ENCODE measurements around the gene SGSH.

SGSH gene

DNA sequence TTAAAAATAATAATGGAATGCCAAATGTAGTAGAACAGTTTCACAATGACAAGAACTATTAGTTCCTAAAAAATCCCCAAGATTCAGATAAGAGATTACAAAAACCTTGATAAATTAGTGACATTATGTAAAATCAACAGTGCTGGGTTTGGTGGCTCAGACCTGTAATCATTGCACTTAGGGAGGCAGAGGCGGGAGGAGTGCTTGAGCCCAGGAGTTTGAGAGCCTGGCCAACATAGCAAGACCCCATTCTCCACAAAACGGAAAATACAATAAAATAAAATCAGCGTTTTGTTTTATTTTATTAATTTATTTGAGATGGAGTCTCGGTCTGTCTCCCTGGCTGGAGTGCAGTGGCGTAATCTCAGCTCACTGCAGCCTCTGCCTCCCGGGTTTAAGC, 46.2 kb downstream of the SGSH start:
- Histone ChIP-seq H3K4me1 (ENCODE audit: insufficient read depth, low read length) (no peaks in the 10 kb centered on the region), H3K36me3 (ENCODE audit: insufficient read depth, low read length) (no peaks in the 10 kb centered on the region), H3K9me3 (ENCODE audit: low read length) (no peaks in the 10 kb centered on the region), H3K27ac (ENCODE audit: low read depth, low read length) (no peak overlapping the region), H3K27me3 (ENCODE audit: control insufficient read depth in 1 of 2, insufficient read depth in 2 of 2, low read length in 2 of 2) (no peaks in the 10 kb centered on the region), H3K9ac (ENCODE audit: low read length) (no peak overlapping the region), H3K4me3 (ENCODE audit: low read depth in 1 of 2, low read length in 2 of 2) (no peak overlapping the region)

DNA sequence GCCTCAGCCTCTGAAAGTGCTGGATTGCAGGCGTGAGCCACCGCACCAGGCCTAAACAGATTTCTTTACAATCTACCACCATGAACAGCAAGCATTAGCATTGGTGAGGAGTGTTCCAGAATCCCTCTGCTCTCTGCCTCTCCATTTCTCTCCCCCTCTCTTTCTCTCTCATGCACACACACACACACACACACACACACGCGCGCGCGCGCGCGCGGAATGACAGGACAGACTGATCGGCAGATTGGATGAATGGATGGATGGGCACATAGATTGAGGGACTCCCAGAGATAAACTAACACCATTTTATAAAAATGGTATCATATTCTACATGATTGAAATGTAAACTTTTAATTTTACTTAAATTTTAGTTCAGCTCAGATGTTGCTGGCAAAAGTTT, 47.0 kb downstream of the SGSH start:
- no peak overlapping the region for H3K9ac ChIP-seq (ENCODE audit: low read length)
- no peaks in the 10 kb centered on the region for H3K36me3 ChIP-seq (ENCODE audit: insufficient read depth, low read length)
- H3K27me3 ChIP-seq (ENCODE audit: control insufficient read depth in 1 of 2, insufficient read depth in 2 of 2, low read length in 2 of 2), result no peaks in the 10 kb centered on the region
- H3K4me1 ChIP-seq (ENCODE audit: insufficient read depth, low read length), result no peaks in the 10 kb centered on the region
- H3K9me3 ChIP-seq (ENCODE audit: low read length), result no peaks in the 10 kb centered on the region
- no peak overlapping the region for H3K4me3 ChIP-seq (ENCODE audit: low read depth in 1 of 2, low read length in 2 of 2)
- H3K27ac ChIP-seq (ENCODE audit: low read depth, low read length), result no peak overlapping the region

DNA sequence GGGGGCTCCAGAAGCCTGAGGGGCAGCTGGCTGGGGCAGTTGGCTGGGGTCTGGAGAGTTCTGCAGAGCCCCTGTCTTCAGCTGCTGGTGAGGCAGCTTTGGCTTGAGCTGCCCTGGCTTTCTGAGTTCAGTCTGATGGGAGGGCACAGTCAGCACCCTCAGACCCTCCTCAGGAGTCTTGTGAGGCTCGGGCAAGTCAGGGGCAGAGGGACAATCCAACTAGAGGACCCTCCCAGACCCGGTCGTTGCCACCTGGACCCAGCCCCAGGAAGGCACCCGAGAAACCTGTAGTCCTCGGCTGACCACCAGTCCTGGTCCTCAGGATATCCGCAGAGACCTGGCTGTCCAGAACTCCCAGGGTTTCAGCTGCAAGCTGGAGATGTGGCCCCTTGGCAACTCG, 48.5 kb downstream of the SGSH start:
- H3K36me3 ChIP-seq (ENCODE audit: insufficient read depth, low read length), result no peaks in the 10 kb centered on the region
- H3K9me3 ChIP-seq (ENCODE audit: low read length), result no peaks in the 10 kb centered on the region
- no peak overlapping the region for H3K4me3 ChIP-seq (ENCODE audit: low read depth in 1 of 2, low read length in 2 of 2)
- no peaks in the 10 kb centered on the region for H3K4me1 ChIP-seq (ENCODE audit: insufficient read depth, low read length)
- no peak overlapping the region for H3K9ac ChIP-seq (ENCODE audit: low read length)
- H3K27ac ChIP-seq (ENCODE audit: low read depth, low read length), result no peak overlapping the region
- H3K27me3 ChIP-seq (ENCODE audit: control insufficient read depth in 1 of 2, insufficient read depth in 2 of 2, low read length in 2 of 2), result no peaks in the 10 kb centered on the region

- Histone ChIP-seq H3K27me3 (ENCODE audit: control insufficient read depth in 1 of 2, insufficient read depth in 2 of 2, low read length in 2 of 2) (no peaks in the 10 kb centered on the region), H3K9me3 (ENCODE audit: low read length) (no peaks in the 10 kb centered on the region), H3K4me3 (ENCODE audit: low read depth in 1 of 2, low read length in 2 of 2) (no peak within 1 kb of the TSS), H3K4me1 (ENCODE audit: insufficient read depth, low read length) (no peaks in the 10 kb centered on the region), H3K27ac (ENCODE audit: low read depth, low read length) (no peak within 1 kb of the TSS), H3K9ac (ENCODE audit: low read length) (no peak within 1 kb of the TSS), H3K36me3 (ENCODE audit: insufficient read depth, low read length) (no peaks in the 10 kb centered on the region)
Measured at GRCh38 chr17:80169784-80170500, 50.2 kb downstream of the SGSH start, which contains the start of gene CARD14. Gene CARD14, plus strand, starts transcription at chr17:80170030. Its CDS starts 11,409 bp downstream, at chr17:80181439.

- H3K27ac ChIP-seq (ENCODE audit: low read depth, low read length), result no peak overlapping the region
- no peaks in the 10 kb centered on the region for H3K9me3 ChIP-seq (ENCODE audit: low read length)
- no peaks in the 10 kb centered on the region for H3K4me1 ChIP-seq (ENCODE audit: insufficient read depth, low read length)
- H3K9ac ChIP-seq (ENCODE audit: low read length), result no peak overlapping the region
- no peaks in the 10 kb centered on the region for H3K36me3 ChIP-seq (ENCODE audit: insufficient read depth, low read length)
- H3K27me3 ChIP-seq (ENCODE audit: control insufficient read depth in 1 of 2, insufficient read depth in 2 of 2, low read length in 2 of 2), result no peaks in the 10 kb centered on the region
- no peak overlapping the region for H3K4me3 ChIP-seq (ENCODE audit: low read depth in 1 of 2, low read length in 2 of 2)
Measured at GRCh38 chr17:80169107-80169506, 51.0 kb downstream of the SGSH start.

DNA sequence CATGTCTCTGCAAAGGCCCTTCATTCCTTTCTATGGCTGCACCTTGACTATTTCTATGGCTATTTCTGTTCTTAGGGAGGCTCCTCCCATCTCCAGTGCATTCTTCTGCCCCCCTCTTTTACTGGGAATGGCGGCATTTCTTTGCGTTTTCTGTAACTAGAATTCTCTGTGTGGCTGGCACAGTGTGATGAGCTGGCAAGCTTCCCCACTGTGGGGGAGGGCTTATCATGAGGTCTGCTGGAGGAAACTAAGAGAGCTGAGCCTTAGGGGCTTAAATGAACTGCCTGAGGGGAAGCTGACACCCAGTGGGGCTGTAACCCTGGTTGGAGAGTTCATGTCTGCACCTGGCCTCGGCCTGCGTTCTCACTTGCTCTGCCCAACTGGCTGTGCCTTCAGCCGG, 51.8 kb downstream of the SGSH start:
- Histone ChIP-seq H3K36me3 (ENCODE audit: insufficient read depth, low read length) (no peaks in the 10 kb centered on the region), H3K9ac (ENCODE audit: low read length) (no peak overlapping the region), H3K4me3 (ENCODE audit: low read depth in 1 of 2, low read length in 2 of 2) (no peak overlapping the region), H3K4me1 (ENCODE audit: insufficient read depth, low read length) (no peaks in the 10 kb centered on the region), H3K9me3 (ENCODE audit: low read length) (no peaks in the 10 kb centered on the region), H3K27me3 (ENCODE audit: control insufficient read depth in 1 of 2, insufficient read depth in 2 of 2, low read length in 2 of 2) (no peaks in the 10 kb centered on the region), H3K27ac (ENCODE audit: low read depth, low read length) (no peak overlapping the region)

- Histone ChIP-seq H3K36me3 (ENCODE audit: insufficient read depth, low read length) (no peaks in the 10 kb centered on the region), H3K27me3 (ENCODE audit: control insufficient read depth in 1 of 2, insufficient read depth in 2 of 2, low read length in 2 of 2) (no peaks in the 10 kb centered on the region), H3K9ac (ENCODE audit: low read length) (no peak overlapping the region), H3K9me3 (ENCODE audit: low read length) (no peaks in the 10 kb centered on the region), H3K4me1 (ENCODE audit: insufficient read depth, low read length) (no peaks in the 10 kb centered on the region), H3K4me3 (ENCODE audit: low read depth in 1 of 2, low read length in 2 of 2) (no peak overlapping the region), H3K27ac (ENCODE audit: low read depth, low read length) (no peak overlapping the region)
Measured at GRCh38 chr17:80166446-80166845, 53.7 kb downstream of the SGSH start.

DNA sequence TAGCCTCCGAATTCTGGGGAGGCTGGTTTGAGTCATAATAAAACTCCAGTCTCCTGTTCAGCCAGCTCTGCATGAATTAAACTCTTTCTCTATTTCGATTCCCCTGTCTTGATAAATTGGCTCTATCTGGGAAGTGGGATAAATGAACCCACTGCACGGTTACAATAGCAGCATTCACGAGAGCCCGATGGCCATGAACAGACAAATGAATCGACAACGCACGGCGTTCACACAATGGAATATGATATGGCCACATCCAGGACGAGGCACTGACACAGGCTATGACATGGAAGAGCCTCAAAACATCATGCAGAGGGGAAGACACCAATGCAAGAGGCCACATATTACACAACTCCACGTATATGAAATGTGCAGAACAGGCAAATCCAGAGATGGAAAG, 55.9 kb downstream of the SGSH start:
- Histone ChIP-seq H3K36me3 (ENCODE audit: insufficient read depth, low read length) (no peaks in the 10 kb centered on the region), H3K4me3 (ENCODE audit: low read depth in 1 of 2, low read length in 2 of 2) (no peak overlapping the region), H3K4me1 (ENCODE audit: insufficient read depth, low read length) (no peaks in the 10 kb centered on the region), H3K9ac (ENCODE audit: low read length) (no peak overlapping the region), H3K27me3 (ENCODE audit: control insufficient read depth in 1 of 2, insufficient read depth in 2 of 2, low read length in 2 of 2) (no peaks in the 10 kb centered on the region), H3K27ac (ENCODE audit: low read depth, low read length) (no peak overlapping the region), H3K9me3 (ENCODE audit: low read length) (no peaks in the 10 kb centered on the region)

DNA sequence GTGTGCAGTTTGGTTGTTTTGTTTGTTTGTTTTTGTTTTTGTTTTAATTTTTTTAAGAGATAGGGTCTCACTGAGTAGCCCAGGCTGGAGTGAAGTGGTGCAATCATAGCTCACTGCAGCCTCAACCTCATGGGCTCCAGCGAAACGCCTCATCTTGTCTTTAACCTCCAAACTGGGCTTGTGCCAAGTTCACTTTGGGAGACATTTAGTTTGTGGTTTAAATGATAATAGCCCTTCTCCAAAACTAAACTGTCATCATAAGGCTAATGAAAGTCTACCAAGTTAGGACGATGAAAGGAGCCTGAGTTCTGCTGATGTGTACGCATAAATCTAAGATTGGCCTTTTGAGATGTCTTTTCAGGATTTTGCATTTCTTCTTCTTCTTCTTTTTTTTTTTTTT, 56.8 kb downstream of the SGSH start:
- Histone ChIP-seq H3K9ac (ENCODE audit: low read length) (no peak overlapping the region), H3K27me3 (ENCODE audit: control insufficient read depth in 1 of 2, insufficient read depth in 2 of 2, low read length in 2 of 2) (no peaks in the 10 kb centered on the region), H3K27ac (ENCODE audit: low read depth, low read length) (no peak overlapping the region), H3K4me1 (ENCODE audit: insufficient read depth, low read length) (no peaks in the 10 kb centered on the region), H3K9me3 (ENCODE audit: low read length) (no peaks in the 10 kb centered on the region), H3K4me3 (ENCODE audit: low read depth in 1 of 2, low read length in 2 of 2) (no peak overlapping the region), H3K36me3 (ENCODE audit: insufficient read depth, low read length) (no peaks in the 10 kb centered on the region)

- Histone ChIP-seq H3K27ac (ENCODE audit: low read depth, low read length) (no peak overlapping the region), H3K4me3 (ENCODE audit: low read depth in 1 of 2, low read length in 2 of 2) (no peak overlapping the region), H3K9ac (ENCODE audit: low read length) (no peak overlapping the region)
Measured at GRCh38 chr17:80160536-80160935, 59.6 kb downstream of the SGSH start.

More at GRCh38 chr17:80160536-80160935, 59.6 kb downstream of the SGSH start:
- Histone ChIP-seq H3K36me3 (ENCODE audit: insufficient read depth, low read length) (no peaks in the 10 kb centered on the region), H3K9me3 (ENCODE audit: low read length) (no peaks in the 10 kb centered on the region), H3K27me3 (ENCODE audit: control insufficient read depth in 1 of 2, insufficient read depth in 2 of 2, low read length in 2 of 2) (no peaks in the 10 kb centered on the region), H3K4me1 (ENCODE audit: insufficient read depth, low read length) (no peaks in the 10 kb centered on the region)
